NCI-H1092 treated with DMSO at 0.1 percent for 48 hours (cell line): ENCODE results near the gene ZNF407.

Experiments
- DNase-seq: peaks from one replicate; lab custom pipeline; 2025; lab: John Stamatoyannopoulos, UW

Gene ZNF407

GRCh38 chr18:75049455-75049789 lies 451.8 kb downstream of the ZNF407 start:
- no peak for DNase-seq

GRCh38 chr18:75051757-75052156 lies 454.1 kb downstream of the ZNF407 start:
- no peak for DNase-seq

- peak; percentile 53 for DNase-seq
Measured at GRCh38 chr18:75052475-75052874, 454.8 kb downstream of the ZNF407 start.

GRCh38 chr18:75053028-75053629 lies 455.5 kb downstream of the ZNF407 start:
- no peak for DNase-seq

- peak; percentile 72 for DNase-seq
Measured at GRCh38 chr18:75054046-75054445, 456.4 kb downstream of the ZNF407 start.

GRCh38 chr18:75054611-75055010 lies 456.9 kb downstream of the ZNF407 start:
- no peak for DNase-seq

- no peak for DNase-seq
Measured at GRCh38 chr18:75057169-75057960, 459.7 kb downstream of the ZNF407 start.

GRCh38 chr18:75060185-75060584 lies 462.5 kb downstream of the ZNF407 start:
- no peak for DNase-seq

GRCh38 chr18:75062297-75062886 lies 464.7 kb downstream of the ZNF407 start:
- no peak for DNase-seq

GRCh38 chr18:75063196-75063595 lies 465.5 kb downstream of the ZNF407 start:
- no peak for DNase-seq

GRCh38 chr18:75063615-75064512 lies 466.2 kb downstream of the ZNF407 start:
- DNase-seq, result no peak

- no peak for DNase-seq
Measured at GRCh38 chr18:75064513-75064905, 466.8 kb downstream of the ZNF407 start.

- DNase-seq, result peak; percentile 89
Measured at GRCh38 chr18:75065251-75066000, 467.8 kb downstream of the ZNF407 start.

- DNase-seq, result peak; percentile 17
Measured at GRCh38 chr18:75066021-75066880, 468.6 kb downstream of the ZNF407 start.

GRCh38 chr18:75066936-75067335 lies 469.3 kb downstream of the ZNF407 start:
- no peak for DNase-seq

- DNase-seq, result no peak
Measured at GRCh38 chr18:75067996-75068645, 470.5 kb downstream of the ZNF407 start.

GRCh38 chr18:75068682-75069435 lies 471.2 kb downstream of the ZNF407 start:
- DNase-seq, result no peak

- DNase-seq, result no peak
Measured at GRCh38 chr18:75070235-75070624, 472.6 kb downstream of the ZNF407 start.
